NCI-H1048 (cell line): ENCODE data around the gene UBE2L6.

Source experiments
- DNase-seq: peaks from one replicate; lab custom pipeline; 2025; lab: John Stamatoyannopoulos, UW

Gene UBE2L6

DNA sequence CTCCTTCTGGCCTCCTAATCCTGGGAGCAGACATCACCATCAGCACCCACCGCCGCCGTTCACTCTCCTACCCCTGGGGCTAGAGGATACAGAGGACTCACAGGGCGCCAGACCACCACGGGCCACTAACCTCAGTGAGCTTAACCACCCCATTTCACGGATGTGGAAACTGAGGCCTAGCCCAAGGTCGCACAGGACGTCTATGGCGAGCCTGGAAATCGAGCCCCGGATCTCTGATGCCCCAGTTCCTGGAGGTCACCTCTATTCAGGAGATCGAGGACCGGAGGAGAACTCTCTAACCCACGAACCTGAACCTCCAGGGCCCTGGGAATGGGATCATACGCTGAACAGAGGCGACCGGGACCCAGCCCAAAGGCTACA lies 37.3 kb downstream of the UBE2L6 start:
- no peak for DNase-seq

DNA sequence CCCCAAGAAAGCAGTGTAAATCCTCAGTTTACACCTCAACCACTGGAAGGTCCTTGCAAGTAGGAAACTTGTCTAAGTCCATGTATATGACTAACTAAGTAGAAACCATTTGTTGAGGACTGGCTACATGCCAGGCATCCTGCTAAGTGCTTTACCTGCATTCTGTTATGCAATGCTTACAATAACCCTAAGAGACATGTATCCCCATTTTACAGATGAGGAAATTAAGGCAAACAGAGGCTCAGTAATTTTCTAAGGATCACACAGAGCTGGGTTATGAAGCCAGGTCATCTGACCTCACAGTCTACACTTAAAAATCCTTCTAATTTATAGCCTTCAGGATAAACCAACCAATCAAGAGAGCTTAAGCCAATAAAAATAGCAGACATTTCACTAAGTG lies 38.5 kb downstream of the UBE2L6 start:
- no peak for DNase-seq

DNA sequence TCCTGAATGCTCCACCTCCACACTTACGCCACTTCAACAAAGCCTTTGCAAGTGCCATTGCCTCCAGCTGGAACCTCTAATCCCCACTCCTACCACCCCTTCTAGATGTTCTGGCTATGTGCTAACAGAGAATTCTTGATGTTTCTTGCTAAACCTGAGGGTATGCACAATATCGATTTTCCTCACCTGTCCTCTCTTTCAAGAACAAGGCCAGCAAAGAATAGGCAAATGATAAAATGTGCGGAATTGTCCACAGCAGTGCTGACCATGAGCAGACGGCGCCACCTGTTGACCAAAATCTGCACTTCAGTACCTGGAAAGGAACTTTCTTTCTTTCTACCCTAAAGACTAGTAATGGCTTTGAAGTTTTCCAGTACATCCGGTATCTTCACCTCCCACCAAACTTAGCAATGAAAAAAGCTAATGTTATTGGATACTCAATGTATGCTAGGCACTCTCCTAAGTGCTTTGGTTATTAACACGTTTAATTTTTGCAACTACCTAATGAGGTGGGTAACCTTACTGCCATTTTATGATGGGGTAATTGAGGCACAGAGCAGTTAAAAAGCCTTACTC lies 40.3 kb downstream of the UBE2L6 start:
- DNase-seq: no peak

DNA sequence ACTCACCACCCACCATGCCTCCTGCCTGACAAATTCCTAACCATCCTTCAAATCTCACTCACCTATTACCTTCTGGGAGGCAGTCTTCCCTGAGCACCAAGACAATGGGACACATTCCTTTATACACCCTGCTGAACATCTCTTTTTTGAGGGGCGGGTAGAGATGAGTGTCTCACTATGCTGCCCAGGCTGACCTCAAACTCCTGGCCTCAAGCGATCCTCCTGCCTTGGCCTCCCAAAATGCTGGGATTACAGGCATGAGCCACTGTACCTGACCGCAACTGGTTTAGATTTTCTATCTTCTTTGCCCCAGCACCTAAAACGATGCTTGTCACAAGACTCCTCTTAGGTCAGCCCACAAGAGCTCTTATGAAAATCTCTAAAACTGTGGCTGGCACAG lies 44.1 kb downstream of the UBE2L6 start:
- no peak for DNase-seq

DNA sequence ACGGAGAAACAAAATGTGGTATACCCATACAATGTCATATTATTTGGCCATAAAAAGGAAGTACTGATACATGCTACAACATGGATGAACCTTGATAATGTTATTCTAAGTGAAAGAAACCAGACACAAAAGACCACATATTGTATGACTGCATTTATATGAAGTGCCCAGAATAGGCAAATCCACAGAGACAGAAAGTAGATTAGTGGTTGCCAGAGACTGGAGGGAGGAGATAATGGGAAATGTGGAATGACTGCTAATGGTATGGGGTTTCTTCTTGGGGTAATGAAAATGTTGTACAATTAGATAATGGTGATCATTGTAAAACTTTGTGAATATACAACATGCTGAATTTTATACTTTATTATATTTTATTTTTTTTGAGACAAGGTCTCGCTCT lies 46.4 kb downstream of the UBE2L6 start:
- DNase-seq: no peak

DNA sequence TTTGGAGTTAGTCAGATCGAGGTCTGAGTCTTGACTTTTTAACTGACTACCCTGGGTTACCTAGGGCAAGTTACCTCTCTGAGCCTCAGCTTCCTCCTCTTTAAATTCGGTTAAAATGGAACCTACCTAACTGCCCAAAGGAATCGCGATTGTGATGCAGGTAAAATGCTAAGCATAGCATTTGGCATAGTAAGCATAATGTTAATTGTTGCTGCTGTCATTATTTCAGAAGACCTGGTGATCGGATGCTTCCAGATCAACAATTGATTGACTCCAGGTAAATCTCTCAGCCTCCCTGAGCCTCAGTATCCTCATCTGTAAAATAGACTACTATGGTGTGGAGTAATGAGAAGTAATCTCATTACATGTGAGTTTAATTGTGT lies 51.4 kb downstream of the UBE2L6 start:
- no peak for DNase-seq

DNA sequence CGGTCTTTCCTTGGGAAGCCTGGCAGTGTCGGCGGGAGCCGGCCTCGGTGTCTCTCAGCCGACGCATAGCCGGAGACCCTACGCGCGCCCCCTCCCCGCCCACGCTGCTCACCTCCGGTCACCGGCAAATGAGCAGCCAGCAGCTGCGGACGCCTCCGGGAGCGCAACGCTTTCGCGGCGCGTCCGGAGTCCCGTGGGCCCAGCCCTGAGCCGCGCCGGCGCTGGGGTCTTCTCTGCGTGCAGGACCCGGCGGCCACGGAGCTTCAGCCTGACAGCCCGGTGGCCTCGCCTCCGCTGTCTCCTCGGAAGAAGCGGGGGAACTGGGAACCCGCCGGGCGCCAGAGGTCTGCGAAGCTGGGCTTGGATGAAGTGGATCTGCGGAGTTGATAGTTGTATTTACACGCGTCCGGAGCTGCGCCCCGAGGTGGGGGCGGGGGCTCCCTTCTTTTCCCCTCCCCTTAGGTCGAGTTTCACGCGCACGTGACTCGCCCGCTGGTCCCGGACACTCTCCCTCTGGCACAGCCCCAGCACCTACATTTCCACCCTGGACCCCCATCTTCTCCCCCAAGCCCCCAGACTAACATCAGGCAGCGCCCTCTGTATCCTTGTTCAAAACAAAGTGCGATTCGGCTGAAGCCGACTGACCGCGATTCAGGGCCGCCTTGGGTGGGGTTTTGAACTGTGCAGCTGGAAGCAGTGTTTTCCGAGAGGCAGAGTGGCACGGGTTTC lies 52.0 kb downstream of the UBE2L6 start, which contains the start of gene SLC43A1:
TSS of gene SLC43A1 (minus strand) at position 371 of the 729 bp plus-strand sequence. CDS start 1,591 bp downstream, outside the sequence.
- no peak for DNase-seq

DNA sequence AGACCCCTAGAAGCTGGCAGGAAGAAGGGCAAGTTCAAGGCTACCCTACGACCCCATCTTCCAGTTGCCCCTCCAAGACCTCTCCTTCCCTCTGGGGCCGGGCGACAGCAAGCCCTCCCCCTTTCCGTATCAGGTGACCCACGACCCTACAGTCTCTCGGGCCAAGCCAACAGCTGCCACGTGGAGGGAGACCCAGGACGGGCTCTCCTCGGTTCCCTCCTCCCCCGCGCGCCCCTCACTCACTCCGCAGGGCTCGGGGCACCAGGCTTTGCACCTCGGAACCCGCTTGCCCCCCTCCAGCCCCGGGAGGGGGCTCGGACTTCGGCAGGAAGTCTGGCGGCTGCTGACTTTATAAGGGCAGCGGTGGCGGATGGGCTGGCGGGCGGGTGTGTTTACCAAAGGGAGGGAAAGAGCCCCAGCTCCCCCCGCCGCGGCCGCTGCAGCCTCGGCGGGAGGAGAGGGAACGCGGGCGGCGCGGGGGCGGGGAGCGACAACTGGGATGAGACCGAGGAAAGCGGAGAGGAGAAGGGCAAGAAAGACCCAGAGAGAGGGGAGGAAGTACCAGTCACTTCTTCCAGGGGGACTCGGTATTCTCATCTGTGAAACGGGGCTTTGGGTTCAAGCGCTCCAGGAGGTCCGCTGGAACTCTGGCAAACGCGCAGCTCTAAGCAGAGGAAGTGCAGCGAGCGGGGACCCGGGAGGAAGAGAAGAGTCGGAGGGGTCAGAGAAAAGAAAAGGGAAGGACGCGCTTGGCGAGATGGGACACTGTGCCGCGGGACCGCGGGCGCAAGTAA lies 52.7 kb downstream of the UBE2L6 start:
- no peak for DNase-seq

DNA sequence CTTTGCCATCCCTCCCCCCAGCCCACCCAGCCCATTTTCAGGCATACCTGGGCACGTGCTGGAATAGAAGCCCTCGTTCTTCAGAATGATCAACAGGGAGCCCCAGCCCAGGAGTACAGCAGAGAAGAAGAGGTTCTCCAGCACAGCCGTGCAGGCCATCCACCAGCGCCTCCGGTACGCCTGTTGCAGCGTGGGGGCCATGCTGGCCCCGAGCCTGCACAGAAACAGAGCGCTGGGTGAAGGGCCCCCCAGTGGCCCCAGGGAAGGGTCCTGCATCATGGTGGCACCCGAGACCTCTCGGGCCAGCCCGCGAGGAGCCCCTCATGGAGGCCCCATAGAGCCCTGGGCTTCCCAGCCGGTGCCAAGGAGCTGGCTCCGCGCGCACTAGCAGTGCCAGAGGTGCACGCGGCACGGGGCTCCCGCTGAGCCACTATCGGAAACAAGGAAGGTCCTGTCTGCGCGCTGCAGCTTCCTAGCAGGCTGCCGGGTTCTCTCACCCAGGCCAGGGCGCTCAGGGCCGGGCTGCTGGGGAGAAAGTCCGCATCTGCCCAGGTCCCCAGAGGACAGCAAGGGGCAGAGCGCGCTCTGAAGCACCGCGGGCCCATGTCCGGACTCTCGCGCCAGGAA lies 53.4 kb downstream of the UBE2L6 start:
- no peak for DNase-seq

DNA sequence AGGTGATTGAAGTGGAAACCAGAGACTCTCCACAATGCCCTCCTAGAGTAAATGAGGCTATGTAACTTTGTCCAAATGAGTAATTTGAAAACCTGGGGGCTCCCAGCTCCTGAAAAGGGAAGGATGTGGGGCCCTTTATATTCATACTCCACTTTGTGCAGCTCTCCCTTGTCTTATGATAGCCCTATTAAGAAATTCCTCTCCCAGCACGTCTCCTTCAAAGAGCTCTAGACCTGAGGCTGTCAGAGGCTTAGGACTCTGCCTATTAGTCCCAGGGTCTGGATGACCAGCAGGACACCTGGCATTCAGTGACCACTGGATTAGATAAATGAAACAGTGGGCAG lies 54.0 kb downstream of the UBE2L6 start:
- DNase-seq: no peak

DNA sequence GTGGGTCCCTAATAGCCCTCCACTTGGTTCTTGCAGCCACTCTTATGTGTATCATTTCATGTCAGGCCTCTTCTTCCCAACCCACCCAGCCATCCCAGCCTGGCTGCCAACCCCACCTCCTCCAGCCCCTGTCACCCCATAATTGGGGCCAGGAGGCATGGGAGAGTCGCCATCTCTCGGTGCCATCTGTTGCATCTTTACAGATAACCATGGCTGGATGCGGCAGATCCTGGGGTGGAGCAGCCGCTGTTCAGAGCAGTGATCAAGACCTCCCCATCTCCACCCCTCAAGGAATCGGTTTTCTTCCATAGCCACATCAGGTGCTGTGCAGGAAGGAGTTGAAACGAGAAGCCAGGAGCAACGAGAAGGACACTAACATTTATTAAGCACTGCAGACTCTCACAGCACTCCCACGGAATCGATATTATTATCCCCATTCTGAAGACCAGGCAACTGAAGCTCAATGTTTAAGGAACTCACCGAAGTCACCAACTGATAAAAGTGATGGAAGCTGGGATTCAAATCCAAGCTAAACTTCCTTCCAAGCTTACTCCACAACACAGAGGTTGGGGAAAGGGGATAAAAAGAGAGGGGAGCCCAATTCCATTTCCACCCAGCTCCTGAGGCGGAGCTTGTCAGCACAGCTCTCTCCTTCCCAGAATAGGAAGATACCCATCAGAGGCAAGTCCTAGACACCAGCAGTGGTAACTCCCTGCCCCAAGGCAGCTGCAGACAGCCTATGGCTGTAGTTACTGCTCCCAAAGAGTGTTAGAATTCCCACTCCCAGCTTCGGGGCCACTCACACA lies 54.6 kb downstream of the UBE2L6 start:
- DNase-seq: no peak

DNA sequence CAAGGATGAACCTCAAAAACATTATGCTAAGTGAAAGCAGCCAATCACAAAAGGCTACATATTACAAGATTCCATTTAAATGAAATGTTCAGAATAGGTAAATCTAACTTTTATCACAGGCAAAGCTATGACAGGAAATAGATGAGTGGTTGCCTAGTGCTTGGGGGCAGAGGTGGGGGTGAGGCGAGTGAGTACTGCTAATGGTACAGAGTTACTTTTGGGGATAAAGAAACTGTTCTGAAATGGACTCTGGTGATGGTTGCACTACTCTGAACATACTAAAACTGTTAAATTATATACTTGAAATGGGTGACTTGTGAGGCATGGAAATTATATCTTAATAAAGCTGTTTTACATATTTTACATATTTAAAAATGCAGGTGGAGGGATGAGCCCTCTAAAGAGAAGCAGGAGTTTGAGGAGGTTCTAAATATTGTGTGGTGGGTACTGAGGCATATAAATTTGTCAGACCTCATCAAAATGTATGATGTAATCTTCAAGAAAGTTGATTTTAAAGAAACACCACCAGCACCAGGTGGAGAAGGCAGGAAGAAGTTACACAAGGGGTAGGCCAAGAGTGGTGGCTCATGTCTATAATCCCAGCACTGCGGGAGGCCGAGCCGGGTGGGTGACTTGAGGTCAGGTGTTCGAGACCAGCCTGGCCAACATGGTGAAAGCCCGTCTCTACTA lies 55.6 kb downstream of the UBE2L6 start:
- DNase-seq: no peak

DNA sequence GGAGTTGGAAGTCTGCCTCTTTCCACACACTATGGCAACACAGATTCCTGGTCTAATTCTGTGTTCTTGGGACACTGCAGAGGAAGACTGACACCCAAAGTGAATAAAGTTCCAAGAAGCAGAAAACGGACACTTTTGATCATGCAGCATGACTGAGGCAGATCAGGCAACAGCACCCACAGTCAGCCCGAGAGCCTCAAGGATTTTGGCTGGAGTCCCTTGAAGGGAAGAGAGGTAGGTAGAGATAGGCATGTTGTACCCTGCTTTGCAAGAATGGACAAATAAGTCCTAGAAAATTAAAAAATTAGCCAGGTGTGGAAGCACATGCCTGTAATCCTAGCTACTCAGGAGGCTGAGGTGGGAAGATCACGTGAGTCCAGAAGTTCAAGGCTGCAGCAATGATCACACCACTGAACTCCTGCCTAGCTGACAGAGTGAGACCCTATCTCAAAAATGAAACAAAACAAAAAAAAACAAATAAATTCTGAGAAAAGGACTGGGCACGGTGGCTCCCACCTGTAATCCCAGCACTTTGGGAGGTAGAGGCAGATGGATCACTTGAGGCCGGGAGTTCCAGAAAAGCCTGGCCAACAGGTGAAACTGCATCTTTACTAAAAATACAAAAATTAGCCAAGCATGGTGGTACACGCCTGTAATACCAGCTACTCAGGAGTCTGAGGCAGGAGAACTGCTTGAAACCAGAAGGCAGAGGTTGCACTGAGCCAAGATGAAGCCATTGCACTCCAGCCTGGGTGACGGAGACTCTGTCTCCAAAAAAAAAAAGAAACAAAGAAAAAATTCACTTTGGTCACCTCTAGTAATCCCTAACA lies 58.9 kb downstream of the UBE2L6 start:
- no peak for DNase-seq

DNA sequence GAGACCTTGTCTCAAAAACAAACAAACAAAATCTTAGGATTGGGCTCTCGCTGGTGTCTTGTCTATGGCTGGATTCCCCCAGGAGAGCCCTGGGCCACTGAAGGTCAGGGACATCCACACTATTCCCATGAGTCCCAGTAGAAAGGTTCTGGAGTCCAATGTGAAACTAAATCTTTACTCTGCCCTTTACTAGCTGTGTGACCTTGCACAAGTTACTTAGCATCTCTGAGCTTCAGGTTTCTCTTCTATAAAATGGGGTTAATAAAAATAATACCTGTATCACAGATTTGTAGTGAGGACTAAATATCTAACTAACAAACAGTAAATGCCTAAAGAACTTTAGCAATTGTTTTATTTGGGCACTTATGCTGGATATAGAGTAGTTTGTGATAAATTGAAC lies 61.0 kb downstream of the UBE2L6 start:
- no peak for DNase-seq

DNA sequence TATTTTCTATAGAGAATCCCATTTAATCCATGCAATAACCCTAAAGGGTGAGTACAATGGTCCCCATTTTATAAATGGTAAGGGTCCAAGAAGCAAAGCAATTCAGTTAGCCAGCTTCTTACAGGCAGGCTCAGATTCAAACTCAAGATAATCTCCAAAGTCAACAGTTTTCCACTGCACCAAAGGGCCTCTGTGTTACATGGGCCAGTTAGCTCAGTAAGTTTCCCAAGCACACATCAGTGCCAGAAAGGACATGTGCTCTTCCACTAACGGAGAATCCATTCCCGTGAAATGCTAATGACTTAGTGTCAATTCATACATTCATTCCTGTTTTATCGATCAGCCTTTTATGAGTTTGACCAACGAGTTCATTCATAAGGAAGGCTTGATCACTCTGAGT lies 63.0 kb downstream of the UBE2L6 start:
- no peak for DNase-seq

DNA sequence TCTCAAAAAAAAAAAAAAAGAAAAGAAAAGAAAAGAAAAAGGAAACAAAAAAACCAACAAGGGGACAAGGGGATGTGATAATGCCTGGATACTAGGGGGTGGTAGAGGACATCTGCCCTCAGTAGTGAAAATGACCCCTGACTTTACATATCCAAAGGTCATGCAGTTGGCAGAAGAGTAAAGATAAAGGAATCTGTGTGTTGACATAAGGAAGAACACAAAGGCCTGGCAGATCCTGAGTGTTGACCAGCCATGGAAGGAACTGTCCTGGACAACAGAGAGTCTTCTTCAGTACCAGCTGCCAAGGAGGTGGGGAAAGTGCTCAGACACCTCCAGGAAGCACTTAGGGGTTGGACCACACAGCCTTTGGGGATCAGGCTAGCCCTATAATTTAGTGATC lies 64.6 kb downstream of the UBE2L6 start:
- DNase-seq: no peak

DNA sequence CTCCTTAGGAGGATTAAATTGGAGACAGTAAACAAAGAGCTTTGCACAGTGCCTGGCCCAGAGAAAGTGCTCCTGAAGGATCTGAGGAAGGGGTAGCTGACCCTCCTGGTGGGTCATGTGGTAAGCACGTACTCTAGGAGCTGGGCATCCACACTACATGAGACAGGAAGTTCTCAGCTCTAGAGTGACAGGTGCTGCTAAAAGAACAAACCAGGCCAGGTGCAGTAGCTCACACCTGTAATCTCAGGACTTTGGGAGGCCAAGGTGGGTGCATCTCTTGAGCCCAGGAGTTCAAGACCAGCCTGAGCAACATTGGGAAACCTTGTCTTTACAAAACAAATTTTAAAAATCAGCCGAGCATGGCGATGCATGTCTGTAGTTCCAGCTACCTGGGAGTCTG lies 65.1 kb downstream of the UBE2L6 start:
- no peak for DNase-seq

DNA sequence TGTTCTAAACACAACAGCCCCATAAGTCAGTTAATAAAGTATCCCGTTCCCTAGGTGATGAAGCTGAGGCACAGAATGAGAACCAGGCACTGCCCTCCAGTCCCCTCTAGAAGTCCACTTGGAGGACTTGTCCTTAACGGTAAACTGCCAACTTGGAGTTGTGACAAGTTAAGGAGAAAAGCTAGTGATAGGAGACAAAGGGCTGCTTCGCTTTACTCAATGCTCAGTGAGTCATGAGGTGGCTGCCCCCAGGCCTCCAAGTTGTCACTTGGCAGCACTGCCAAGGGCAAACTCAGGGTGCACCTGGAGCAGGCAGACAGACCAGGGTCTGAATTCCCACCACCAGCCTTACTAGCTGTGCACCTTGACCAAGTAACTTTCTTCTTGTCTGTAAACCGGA lies 65.5 kb downstream of the UBE2L6 start:
- no peak for DNase-seq
